ENCODE measurements around the gene SLC12A7. TPM values are rescaled to one million over a fixed set of nuclear protein-coding genes. Genes with fewer than 3 reads are reported as not detected.

Gene SLC12A7
- total RNA-seq, 4 donors from 2014 or later: 10.6 to 32.2 (median 18.1) TPM

GRCh38 chr5:1120236-1120999, 8.6 kb upstream of the SLC12A7 start:
- H3K4me3 ChIP-seq (ENCODE audit: low read depth, poor library complexity, severe bottlenecking): no peak overlapping the region
- WGBS, 2 donors: 84 to 87% methylated on average over 39 to 41 of the region's 41 CpGs
- intact Hi-C loops (cut with DNase I; ENCODE audit: low total_unique reads): no loop called here
- TF ChIP-seq POLR2A (IDR thresholded peaks at IDR 0.05) (no peak), CTCF (IDR thresholded peaks at IDR 0.05) (no peak)
- no peak for DNase-seq (ENCODE audit: low spot score in 2 of 2)

GRCh38 chr5:1119312-1119831, 7.5 kb upstream of the SLC12A7 start:
- no peak for DNase-seq (ENCODE audit: low spot score in 2 of 2)
- intact Hi-C loops (cut with DNase I; ENCODE audit: low total_unique reads): no loop called here
- no peak overlapping the region for H3K4me3 ChIP-seq (ENCODE audit: low read depth, poor library complexity, severe bottlenecking)
- TF ChIP-seq POLR2A (IDR thresholded peaks at IDR 0.05): no peak
- no peak for TF ChIP-seq CTCF (IDR thresholded peaks at IDR 0.05)
- WGBS, 2 donors: 69 to 73% methylated on average over 28 of the region's 28 CpGs

GRCh38 chr5:1118738-1119137, 6.9 kb upstream of the SLC12A7 start:
- no peak overlapping the region for H3K4me3 ChIP-seq (ENCODE audit: low read depth, poor library complexity, severe bottlenecking)
- WGBS, 2 donors: 36 to 41% methylated on average over 11 to 15 of the region's 15 CpGs
- DNase-seq (ENCODE audit: low spot score in 2 of 2): no peak
- no peak for TF ChIP-seq POLR2A (IDR thresholded peaks at IDR 0.05)
- no peak for TF ChIP-seq CTCF (IDR thresholded peaks at IDR 0.05)
- intact Hi-C loops (cut with DNase I; ENCODE audit: low total_unique reads): no loop called here

- DNase-seq (ENCODE audit: low spot score in 2 of 2): no peak
- intact Hi-C loops (cut with DNase I; ENCODE audit: low total_unique reads): no loop called here
- WGBS, 2 donors: 28 to 30% methylated on average over 16 of the region's 16 CpGs
- H3K4me3 ChIP-seq (ENCODE audit: low read depth, poor library complexity, severe bottlenecking): no peak overlapping the region
- TF ChIP-seq CTCF (IDR thresholded peaks at IDR 0.05) (no peak), POLR2A (IDR thresholded peaks at IDR 0.05) (no peak)
These were observed 6.4 kb upstream of the SLC12A7 start for GRCh38 chr5:1118231-1118698.

- DNase-seq (ENCODE audit: low spot score in 2 of 2): no peak
- intact Hi-C loops (cut with DNase I; ENCODE audit: low total_unique reads): no loop called here
- no peak overlapping the region for H3K4me3 ChIP-seq (ENCODE audit: low read depth, poor library complexity, severe bottlenecking)
- WGBS, 2 donors: 86 to 88% methylated on average over 12 to 15 of the region's 15 CpGs
- TF ChIP-seq CTCF (IDR thresholded peaks at IDR 0.05) (no peak), POLR2A (IDR thresholded peaks at IDR 0.05) (no peak)
These were observed 5.1 kb upstream of the SLC12A7 start for GRCh38 chr5:1116977-1117376.
